GM21576 (cell line): ENCODE data around the gene RUNDC3A.
"Not testable (repeated sequence)": the region's sequence is repeated elsewhere in the genome, so short reads cannot be mapped to it uniquely, and the experiment has no call there.

Experiments used
- ATAC-seq: cut with Tn5 transposase; IDR thresholded peaks from one replicate; pipeline ENCODE4 v1.9.1; 2021; ENCODE audit warnings: mild to moderate bottlenecking, moderate library complexity; ENCODE audit not compliant: unreplicated experiment

RUNDC3A gene

GRCh38 chr17:44356241-44356640 is 47.8 kb downstream of the RUNDC3A start:
- ATAC-seq: no peak

- ATAC-seq: no peak
Measured at GRCh38 chr17:44358066-44358465, 49.7 kb downstream of the RUNDC3A start.

DNA sequence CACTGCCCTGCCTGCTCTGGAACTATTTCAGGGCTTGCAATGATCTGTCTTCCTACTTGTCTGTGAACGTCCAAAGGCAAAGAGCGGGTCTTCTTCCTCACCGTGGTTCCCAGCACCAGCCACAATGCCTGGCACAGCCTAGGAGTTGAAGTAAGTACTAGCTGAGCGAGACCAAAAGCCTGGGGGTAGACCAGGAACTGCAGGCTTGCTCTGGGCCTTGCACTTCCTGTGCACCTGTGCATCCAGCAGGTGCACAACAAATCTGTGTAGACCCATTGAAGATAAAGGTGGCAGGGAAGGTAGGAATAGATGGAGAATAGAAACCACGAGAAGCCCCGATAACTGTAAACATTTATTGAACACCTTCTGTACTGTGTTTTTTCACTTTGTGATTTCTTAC is 50.6 kb downstream of the RUNDC3A start:
- no peak for ATAC-seq

- no peak for ATAC-seq
Measured at GRCh38 chr17:44359458-44360143, 51.2 kb downstream of the RUNDC3A start.

DNA sequence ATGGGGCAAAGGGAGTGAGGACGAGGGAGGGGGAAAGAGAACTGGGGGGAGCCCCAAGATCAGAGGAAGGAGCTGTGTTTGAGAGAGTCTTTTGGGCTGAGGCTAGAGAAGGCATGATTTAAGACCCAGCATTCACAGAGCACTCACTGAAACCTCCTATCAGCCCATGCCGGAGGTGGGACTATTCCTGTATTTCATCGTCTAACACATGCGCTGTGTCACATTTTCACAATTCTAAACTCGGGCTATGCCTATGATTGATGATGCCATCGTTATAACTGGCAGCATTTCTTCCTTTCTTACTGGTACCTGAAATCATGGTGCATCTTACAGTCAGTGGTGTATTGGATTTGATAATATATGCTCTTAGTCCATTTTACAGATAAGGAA is 51.7 kb downstream of the RUNDC3A start:
- no peak for ATAC-seq

DNA sequence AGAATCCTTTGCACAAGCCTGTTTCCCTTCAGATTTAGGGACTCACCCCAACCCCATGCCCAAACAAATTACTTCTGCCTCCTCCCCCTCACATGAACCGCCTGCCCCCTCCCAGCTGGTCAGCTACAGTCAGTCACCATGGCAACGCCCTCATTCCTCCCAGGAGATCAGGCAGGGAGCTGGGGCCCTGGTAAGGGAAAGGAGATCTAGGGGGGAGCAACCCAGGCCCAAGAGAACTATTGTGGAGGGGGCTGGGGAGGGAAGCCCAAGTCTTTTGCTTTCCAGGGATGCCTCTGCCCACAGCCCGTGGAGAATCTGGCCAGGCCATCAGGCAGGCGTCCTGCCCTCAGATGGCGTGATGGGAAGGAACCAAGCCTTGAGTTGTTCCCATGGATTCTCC is 52.4 kb downstream of the RUNDC3A start:
- ATAC-seq: no peak

DNA sequence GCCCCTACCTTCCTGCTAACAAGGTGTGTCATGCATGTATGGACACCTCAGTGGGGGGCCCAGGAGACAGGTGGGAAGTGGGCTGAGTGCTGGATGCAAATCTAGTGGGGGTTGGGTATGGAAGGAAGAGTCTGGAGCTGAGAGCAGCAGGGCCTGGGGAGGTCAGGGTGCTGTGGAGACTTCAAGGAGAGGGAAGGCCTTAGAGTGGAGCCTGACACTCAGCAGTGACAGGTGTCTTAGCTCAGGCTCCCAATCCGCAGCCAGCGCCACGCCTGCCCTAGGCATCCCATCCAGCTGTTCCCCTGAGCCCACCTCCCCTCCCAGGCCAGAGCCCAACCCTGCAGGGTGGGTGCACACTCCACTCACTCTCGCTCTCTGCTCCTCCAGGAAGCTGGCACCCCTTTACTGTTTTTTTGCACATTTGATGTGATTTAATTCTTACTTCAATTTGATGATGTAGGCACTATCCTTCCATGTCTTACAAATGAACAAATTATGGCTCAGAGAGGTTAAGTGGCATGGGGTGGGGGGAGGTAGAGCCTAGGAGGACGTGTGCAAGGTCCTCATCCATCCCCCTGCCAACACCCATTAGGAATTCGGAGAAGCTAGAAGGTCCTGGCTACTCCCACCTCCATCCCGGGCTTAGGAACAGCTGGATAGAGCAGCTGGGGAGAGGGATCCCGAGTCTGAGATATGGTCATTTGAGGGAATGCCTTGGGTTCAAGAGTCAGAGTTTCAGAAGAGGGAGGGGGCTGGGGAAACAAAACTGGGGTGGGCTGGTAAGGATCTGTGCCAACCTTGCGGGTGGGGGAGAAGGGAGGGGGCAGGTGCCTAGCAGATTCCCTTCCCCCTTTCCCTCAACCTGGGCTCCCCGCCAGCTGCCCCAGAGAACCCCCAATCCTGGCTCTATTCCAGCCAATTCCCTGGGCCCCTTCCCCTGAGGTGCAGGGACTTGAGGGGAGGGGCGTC is 53.2 kb downstream of the RUNDC3A start:
- ATAC-seq: no peak

DNA sequence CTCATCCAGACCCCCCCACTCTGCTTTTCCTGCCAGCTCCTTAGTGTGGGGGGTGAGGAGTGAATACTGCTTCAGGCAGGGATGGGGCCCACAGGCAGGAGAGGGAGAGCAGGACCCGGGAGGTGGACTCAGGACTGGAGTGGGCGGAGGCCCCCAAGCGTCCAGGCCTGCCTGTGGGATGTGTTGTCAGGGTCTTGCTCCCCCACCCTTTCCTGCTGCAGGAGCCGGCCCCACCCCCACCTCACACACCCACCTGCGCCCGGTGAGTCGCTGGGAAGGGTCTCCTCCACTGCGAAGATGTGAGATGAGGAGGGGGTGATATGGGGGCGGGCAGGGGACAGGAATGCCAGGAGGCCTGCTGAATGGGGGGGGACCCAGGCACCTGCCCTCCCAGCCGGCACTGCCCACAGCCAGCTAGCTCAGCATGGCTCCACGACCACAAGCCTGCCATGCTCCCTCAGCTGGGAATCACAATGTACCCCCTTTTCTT is 54.1 kb downstream of the RUNDC3A start:
- ATAC-seq: no peak

DNA sequence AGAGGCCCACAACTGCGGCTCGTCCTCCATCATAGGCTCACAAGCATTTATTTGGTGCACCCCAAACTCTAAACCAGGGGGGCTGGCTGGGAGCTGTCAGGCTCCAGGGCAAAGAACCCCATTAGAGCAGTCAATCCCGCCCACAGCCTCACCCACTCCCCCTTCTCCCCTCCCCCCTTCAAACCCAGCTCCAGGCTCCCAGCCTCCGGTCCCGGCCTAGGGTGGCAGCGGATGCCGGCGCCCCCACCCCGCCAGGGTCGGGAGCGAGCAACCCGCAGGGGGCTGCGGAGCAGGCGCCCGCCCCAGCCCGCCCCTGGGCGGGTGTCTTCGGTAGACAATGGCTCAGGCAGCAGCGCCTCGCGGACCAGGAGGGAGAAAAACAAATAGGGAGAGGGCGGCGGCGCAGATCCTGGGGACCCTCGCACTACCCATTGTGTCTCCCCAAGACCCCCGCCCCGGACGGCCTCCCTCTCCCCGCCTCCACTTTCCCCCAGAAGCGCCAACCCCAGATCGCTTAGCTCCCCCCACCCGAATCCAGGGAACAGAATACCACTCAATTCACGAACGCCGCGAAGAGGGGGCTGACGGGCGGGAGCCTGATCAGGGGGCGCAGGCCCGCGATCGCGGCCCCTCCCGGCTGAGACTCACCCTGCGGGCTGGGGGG is 54.7 kb downstream of the RUNDC3A start:
- ATAC-seq: no peak

- peak; percentile 53 for ATAC-seq
Measured at GRCh38 chr17:44363613-44364159, 55.3 kb downstream of the RUNDC3A start, which contains the start of gene FAM171A2. Gene FAM171A2, minus strand, starts transcription at chr17:44363853. Its CDS starts 139 bp downstream, at chr17:44363714.

DNA sequence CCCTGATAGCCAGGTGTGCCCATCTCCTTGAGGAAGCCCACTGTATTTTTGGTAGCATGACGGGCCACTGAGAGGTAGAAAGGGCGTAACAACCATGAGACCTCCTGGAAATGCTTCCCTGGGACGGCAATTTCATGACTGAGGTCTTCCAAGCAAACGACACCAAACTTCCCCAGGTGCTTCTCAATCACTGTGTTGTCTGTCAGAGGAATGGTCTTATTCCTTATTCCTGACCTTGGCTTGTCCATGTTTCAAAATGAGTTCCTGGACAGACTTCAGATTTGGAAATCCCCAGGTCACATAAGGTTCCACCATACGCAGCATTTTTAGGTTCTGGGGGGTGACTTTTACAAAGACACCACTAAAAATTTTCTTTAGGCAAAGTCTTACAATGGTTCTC is 56.6 kb downstream of the RUNDC3A start:
- not testable (repeated sequence) for ATAC-seq

- ATAC-seq: no peak
Measured at GRCh38 chr17:44367231-44367979, 59.0 kb downstream of the RUNDC3A start.
